Measurements from ENCODE around the gene KIF3A. TPM values are rescaled to one million over a fixed set of nuclear protein-coding genes. Genes with fewer than 3 reads are reported as not detected.

The KIF3A gene
- total and polyA plus RNA-seq, 2 of the 8 experiments (the other 6 are each of a cell fraction or from before 2014, with no cell fraction given) = 3.1 to 13.1 TPM

DNA sequence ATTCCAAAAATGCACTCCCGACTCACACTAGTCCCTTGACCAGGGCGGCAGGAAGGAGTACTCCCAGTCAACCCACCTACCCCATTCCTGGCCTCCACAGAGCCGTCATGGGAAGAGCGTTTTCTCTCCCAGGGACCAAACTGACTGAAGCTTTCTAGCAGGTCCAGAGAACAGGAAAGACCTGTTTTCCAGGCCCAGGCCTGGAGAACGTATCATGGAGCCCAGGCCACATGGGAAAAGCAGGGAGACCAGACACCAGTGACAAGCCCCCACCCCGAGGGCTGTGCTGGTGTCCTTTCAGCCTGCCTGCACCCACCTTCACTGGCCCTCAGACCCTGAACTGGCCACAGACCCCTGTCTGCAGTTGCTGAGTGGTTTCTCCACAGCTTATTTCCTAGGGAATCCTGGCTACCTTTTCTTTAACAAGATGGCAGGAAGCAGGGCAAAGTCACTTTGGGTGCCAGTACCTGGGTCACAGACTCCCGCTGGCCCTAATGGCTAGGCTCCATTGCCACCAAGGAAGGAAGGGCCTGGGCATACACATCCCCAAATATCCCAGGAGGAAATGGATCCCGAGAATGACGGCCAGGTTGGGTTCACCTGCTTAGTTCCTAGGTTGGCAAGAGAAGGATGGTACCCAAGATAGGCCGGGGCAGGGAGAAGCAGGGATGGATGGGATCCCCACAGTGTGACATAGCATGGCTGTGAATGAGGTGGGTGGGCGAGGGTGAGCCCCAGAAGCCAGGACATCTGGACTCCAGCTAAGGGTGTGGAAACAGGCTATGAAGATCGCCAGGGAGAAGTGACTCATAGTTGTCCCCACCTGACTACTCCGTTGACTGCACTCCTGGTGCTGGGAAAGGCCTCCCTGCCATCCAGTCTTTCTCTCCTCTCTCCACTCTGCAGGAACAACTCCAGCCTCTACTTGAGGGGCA is 22.0 kb upstream of the KIF3A start (continued):
- TF ChIP-seq CHD2 (IDR thresholded peaks at IDR 0.05; ENCODE audit: low read length) = no peak
- TF ChIP-seq CBX5 (IDR thresholded peaks at IDR 0.05; ENCODE audit: low read depth, low read length) = no peak
- TF ChIP-seq, protein P1, sequence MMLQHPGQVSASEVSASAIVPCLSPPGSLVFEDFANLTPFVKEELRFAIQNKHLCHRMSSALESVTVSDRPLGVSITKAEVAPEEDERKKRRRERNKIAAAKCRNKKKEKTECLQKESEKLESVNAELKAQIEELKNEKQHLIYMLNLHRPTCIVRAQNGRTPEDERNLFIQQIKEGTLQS (IDR thresholded peaks at IDR 0.05; ENCODE audit: insufficient read depth, low read depth, low read length) = no peak
- TF ChIP-seq CEBPB (IDR thresholded peaks at IDR 0.05; ENCODE audit: low read depth, low read length) = no peak
- no peak for TF ChIP-seq KDM4A (IDR thresholded peaks at IDR 0.05; ENCODE audit: low read depth, low read length, severe bottlenecking)
- no peak for TF ChIP-seq RAD21 (IDR thresholded peaks at IDR 0.05 in 1 of 2, conservative IDR thresholded peaks at IDR 0.05 in 1 of 2; ENCODE audit: low read depth in 2 of 2, low read length in 2 of 2)
- no peak for TF ChIP-seq FOSL1 (IDR thresholded peaks at IDR 0.05; ENCODE audit: insufficient read depth, low read depth, low read length)
- no peak for TF ChIP-seq BACH1 (IDR thresholded peaks at IDR 0.05; ENCODE audit: low read length)
- TF ChIP-seq CREB1 (IDR thresholded peaks at IDR 0.05) = no peak
